CD4-positive, alpha-beta T cell treated with Interferon gamma for 1 hour (primary cell): ENCODE measurements around the gene ZFP90.
"Not testable (repeated sequence)": the region's sequence is repeated elsewhere in the genome, so short reads cannot be mapped to it uniquely, and the experiment has no call there.

Source experiments
- DNase-seq: peaks from one replicate; pipeline ENCODE4 v3.0.0-alpha.2; 2020

The ZFP90 gene

GRCh38 chr16:68519225-68519745 lies 19.8 kb upstream of the ZFP90 start:
- no peak for DNase-seq

- DNase-seq, result peak; percentile 88
Measured at GRCh38 chr16:68520649-68521086, 18.4 kb upstream of the ZFP90 start.

- DNase-seq, result no peak
Measured at GRCh38 chr16:68524069-68524820, 14.8 kb upstream of the ZFP90 start.

DNA sequence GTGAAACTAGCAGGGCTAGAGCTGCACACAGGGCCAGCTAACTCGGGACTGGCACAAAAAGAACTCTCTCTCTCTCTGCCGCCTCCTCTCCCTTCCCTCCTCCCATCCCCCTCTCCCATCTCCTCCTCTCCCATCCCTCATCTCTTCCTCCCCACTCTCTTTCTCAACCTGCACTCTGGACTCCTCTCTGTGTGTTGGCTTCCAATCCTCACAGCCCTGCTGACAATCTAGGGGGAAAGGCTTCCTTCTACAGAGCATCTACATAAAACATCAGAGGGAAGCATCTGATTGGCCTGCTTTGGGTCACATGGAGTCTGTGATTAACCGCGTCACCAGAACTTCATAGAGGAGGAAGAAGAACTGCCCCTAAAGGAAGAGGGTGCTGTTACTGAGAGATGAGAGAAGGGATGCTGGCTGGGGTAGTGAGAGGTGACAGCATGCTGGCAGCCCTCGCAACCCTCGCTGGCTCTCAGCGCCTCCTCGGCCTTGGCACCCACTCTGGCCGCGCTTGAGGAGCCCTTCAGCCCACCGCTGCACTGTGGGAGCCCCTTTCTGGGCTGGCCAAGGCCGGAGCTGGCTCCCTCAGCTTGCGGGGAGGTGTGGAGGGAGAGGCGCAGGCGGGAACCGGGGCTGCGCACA lies 12.8 kb upstream of the ZFP90 start:
- no peak for DNase-seq

GRCh38 chr16:68526782-68527145 lies 12.3 kb upstream of the ZFP90 start:
- no peak for DNase-seq

DNA sequence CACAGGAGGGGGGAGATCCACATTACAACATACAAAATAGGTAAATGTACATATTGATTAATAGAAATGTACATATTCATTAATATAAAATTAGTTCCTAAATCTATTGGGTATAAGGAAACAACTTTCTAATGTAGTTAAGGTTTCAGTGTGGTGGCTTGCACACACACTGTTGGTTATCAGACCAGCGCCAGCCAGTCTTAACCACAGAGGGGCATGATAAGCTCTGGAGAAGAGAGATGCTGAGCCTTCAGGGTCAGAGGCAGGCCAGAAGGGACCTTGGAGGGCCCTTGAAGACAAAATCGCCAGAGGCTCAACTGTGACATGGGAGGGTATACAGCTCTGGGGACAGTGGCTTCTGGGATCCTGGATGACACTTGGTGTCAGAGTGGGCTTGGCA lies 10.9 kb upstream of the ZFP90 start:
- no peak for DNase-seq

GRCh38 chr16:68528686-68529379 lies 10.3 kb upstream of the ZFP90 start:
- DNase-seq, result peak; percentile 87

GRCh38 chr16:68529608-68529930 lies 9.5 kb upstream of the ZFP90 start:
- no peak for DNase-seq

DNA sequence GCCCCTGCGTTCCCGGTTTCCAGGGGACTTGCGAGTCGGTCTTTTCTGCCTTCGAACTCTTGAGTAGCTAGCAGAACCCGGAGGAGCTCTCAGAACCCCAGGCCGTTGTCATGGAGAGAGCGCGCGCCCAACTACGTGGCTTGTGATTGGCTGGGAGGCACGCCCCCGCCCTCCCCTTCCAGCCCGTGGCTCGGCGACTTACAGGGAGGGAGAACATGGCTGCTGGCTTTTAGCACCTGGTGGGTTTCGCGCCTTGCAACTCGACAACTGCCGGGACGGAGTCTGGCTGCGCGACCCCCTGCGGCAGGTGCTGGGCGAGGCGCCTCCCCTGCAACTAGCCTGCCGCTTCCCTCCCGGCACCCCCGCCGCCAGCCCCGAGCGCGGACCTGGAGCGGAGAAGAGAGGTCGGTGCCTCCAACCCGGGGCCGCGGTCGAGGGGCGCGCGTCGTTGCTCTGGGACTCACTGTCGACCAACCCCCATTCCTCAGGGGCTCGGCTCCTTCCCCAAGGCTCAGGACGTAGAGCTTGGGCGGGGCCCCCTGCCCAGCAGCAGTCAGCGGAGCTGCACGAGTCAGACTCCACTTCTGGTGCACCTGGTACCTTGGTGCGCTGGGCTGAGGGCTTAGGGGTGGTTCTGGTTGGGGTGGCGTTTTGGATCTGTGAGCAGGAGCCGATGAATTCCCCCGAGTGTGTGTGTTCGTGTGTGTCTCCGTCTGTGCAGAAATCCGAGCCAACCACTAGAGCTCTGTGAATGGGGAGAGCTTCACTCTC lies 9.0 kb upstream of the ZFP90 start:
- peak; percentile 88 for DNase-seq

DNA sequence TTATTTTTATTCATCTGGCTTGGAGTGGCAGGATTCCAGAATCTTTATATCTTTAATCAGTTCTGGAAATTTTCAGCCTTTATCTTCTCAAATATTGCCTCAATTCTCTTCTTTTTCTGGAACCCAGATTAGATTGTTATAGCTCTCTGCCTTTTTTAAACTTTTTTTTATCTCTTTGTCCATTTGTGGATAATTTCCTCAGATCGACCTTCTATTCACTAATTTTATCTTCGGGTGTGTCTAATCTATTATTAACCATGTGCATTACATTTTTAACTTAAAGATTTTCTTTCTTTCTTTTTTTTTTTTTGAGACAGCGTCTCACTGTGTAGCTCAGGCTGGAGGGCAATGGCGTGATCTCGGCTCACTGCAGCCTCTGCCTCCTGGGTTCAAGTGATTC lies 5.2 kb upstream of the ZFP90 start:
- no peak for DNase-seq

DNA sequence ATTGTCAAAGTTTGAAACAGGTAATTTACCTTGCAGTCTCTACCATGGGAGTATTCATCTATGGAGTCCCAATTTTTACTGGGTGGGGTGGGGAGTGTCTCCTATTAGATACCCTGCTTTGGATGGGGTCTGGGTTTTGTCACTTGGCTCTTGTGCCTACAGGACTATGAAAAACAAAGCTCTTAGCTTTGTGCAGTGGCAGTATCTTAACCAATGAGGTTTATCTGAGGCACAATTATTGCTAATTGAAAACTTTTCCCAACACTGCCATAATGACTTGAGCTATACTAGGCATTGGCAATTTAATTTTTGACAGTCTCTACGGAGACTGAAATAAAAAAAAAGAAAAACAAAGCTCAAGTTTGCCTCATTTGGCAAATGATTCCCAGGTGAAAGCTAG lies 3.8 kb upstream of the ZFP90 start:
- DNase-seq, result no peak

DNA sequence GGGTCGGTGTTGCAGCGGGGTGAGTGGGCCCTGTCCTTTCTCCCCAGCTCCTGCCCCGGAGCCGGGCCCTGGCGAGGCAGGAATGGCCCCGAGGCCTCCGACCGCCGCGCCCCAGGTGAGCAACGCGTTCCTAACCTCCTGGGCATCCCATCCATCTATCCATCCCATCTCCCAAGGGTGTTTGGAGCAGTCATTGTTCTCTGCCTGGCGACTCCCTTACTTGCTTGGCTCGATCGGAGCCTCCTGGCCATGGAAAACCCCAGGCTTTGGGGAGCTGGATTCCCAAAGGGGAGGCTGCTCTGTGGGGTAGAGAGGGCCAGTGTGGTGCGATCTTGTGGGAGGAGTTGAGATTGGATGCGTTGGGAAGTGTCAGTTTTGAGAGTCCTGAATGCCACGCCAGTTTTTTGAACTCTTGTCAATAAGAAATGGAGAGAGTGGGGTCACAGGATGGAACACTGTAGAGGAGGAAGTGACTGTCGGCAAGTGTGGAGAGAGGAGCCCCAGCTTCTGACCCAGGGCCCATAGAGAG lies 684 bp downstream of the ZFP90 start:
- no peak for DNase-seq

- DNase-seq, result peak; percentile 40
Measured at GRCh38 chr16:68548947-68549346, 9.9 kb downstream of the ZFP90 start.

- DNase-seq, result no peak
Measured at GRCh38 chr16:68553186-68553585, 14.1 kb downstream of the ZFP90 start.

- DNase-seq, result not testable (repeated sequence)
Measured at GRCh38 chr16:68560341-68560740, 21.2 kb downstream of the ZFP90 start.

DNA sequence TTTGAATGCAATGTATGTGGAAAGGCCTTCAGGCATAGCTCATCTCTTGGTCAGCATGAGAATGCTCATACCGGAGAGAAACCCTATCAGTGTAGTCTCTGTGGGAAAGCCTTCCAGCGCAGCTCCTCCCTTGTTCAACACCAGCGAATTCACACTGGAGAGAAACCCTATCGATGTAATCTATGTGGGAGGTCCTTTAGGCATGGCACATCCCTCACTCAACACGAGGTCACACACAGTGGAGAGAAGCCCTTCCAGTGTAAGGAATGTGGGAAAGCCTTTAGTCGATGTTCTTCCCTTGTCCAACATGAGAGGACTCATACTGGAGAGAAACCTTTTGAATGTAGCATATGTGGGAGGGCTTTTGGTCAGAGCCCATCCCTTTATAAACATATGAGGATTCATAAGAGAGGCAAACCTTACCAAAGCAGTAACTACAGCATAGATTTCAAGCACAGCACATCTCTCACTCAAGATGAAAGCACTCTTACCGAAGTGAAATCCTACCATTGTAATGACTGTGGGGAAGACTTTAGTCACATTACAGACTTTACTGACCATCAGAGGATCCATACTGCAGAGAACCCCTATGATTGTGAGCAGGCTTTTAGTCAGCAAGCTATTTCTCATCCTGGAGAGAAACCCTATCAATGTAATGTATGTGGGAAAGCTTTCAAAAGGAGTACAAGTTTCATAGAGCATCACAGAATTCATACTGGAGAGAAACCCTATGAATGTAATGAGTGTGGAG lies 24.7 kb downstream of the ZFP90 start:
- no peak for DNase-seq

- no peak for DNase-seq
Measured at GRCh38 chr16:68564382-68564985, 25.4 kb downstream of the ZFP90 start.

- no peak for DNase-seq
Measured at GRCh38 chr16:68574479-68574878, 35.4 kb downstream of the ZFP90 start.

- no peak for DNase-seq
Measured at GRCh38 chr16:68575082-68575481, 36.0 kb downstream of the ZFP90 start.

- DNase-seq, result no peak
Measured at GRCh38 chr16:68577352-68577853, 38.3 kb downstream of the ZFP90 start.

- DNase-seq, result peak; percentile 37
Measured at GRCh38 chr16:68590201-68590994, 51.3 kb downstream of the ZFP90 start.
